Panc1 (cell line): Measurements from ENCODE around the gene GNE. TPM values are rescaled to one million over a fixed set of nuclear protein-coding genes. Genes with fewer than 3 reads are reported as not detected.
A peak's percentile ranks its signal among the peaks of the same experiment; 100 is the strongest.
"Not testable (repeated sequence)": the region's sequence is repeated elsewhere in the genome, so short reads cannot be mapped to it uniquely, and the experiment has no call there.

Experiments
- ATAC-seq: fragments of 200-7000 bp; cut with Tn5 transposase; 2 replicates; pipeline ENCODE4 v1.9.1; 2020; ENCODE audit warnings: mild to moderate bottlenecking, moderate library complexity
- Bru-seq: library from RNA; stranded (reverse); fragments of 400-500 nt; gene quantifications from one replicate; lab custom pipeline; 2021; lab: Mats Ljungman, UMichigan
- BruChase-seq, 2 experiments: library from RNA; stranded (reverse); fragments of 400-500 nt; gene quantifications; one replicate each; lab custom pipeline; 2021; lab: Mats Ljungman, UMichigan
- BruUV-seq: library from RNA; stranded (reverse); fragments of 400-500 nt; replicated peaks from 2 replicates; lab custom pipeline; 2021; lab: Mats Ljungman, UMichigan
- CTCF ChIA-PET: fragments of 300-600 bp; sonication (Branson Sonifier 250); formaldehyde crosslinking; loops from one replicate; lab custom pipeline; 2022; ENCODE audit warnings: antibody characterized with exemption; lab: Charles Lee
- POLR2A ChIA-PET: fragments of 300-600 bp; sonication (Branson Sonifier 250); formaldehyde crosslinking; loops from one replicate; lab custom pipeline; 2022; ENCODE audit warnings: antibody characterized with exemption; lab: Charles Lee
- DNase-seq: peaks from one replicate; pipeline ENCODE4 v3.0.0-alpha.2; 2010; ENCODE audit warnings: low read depth, low spot score
- H3K27ac ChIP-seq: 2 replicates; pipeline ENCODE4 v1.5.1; 2011; ENCODE audit warnings: mild to moderate bottlenecking, low read length, inconsistent platforms
- H3K27me3 ChIP-seq: fragments of 200-500 bp; sonication (Bioruptor generic); 2 replicates; pipeline ENCODE4 v1.6.0; 2014; ENCODE audit warnings: low read length, inconsistent platforms; ENCODE audit not compliant: control insufficient read depth, insufficient read depth
- H3K36me3 ChIP-seq: fragments of 200-500 bp; sonication (Bioruptor generic); 2 replicates; pipeline ENCODE4 v1.5.1; 2014; ENCODE audit warnings: inconsistent platforms, mild to moderate bottlenecking, low read length, moderate library complexity; ENCODE audit not compliant: control insufficient read depth, insufficient read depth
- H3K4me1 ChIP-seq: 2 replicates; pipeline ENCODE4 v1.5.1; 2011; ENCODE audit warnings: inconsistent platforms, mild to moderate bottlenecking, low read length, moderate library complexity; ENCODE audit not compliant: control insufficient read depth, insufficient read depth
- H3K4me3 ChIP-seq, 2 experiments: 2 replicates each; pipeline ENCODE4 v1.5.1; 2011 to 2012; ENCODE audit warnings: low read depth in 2 of 2, low read length in 2 of 2, mild to moderate bottlenecking in 2 of 2, inconsistent platforms in 1 of 2, moderate library complexity in 1 of 2
- H3K9me3 ChIP-seq: fragments of 200-500 bp; sonication (Bioruptor generic); 2 replicates; pipeline ENCODE4 v1.5.1; 2014; ENCODE audit warnings: low read depth, mild to moderate bottlenecking, inconsistent platforms, low read length, moderate library complexity; ENCODE audit not compliant: control insufficient read depth, insufficient read depth
- POLR2AphosphoS5 ChIP-seq: IDR thresholded peaks from 2 replicates; pipeline ENCODE4 v1.6.1; 2012; ENCODE audit warnings: mild to moderate bottlenecking, low read depth, low read length, moderate library complexity
- REST ChIP-seq, 2 experiments: IDR thresholded peaks; 2 replicates each; pipeline ENCODE4 v1.6.1; 2011 to 2012; ENCODE audit warnings: low read depth in 2 of 2, control low read depth in 1 of 2, low read length in 1 of 2, mild to moderate bottlenecking in 1 of 2, moderate library complexity in 1 of 2; ENCODE audit not compliant: insufficient read depth in 1 of 2
- SIN3A ChIP-seq: IDR thresholded peaks from 2 replicates; pipeline ENCODE4 v1.6.1; 2012; ENCODE audit warnings: low read depth, mild to moderate bottlenecking, low read length, moderate library complexity, borderline replicate concordance; ENCODE audit not compliant: insufficient read depth
- TCF7L2 ChIP-seq: IDR thresholded peaks from 2 replicates; pipeline ENCODE4 v1.6.1; 2011; ENCODE audit warnings: mild to moderate bottlenecking, low read depth, low read length, inconsistent platforms
- in situ Hi-C: cut with HindIII; loops from 2 replicates; pipeline ENCODE4 v1.10.0; 2016; ENCODE audit warnings: low sequenced_read_pairs, low pct_unique_long_range_greater_than_20kb
- intact Hi-C: fragments of 100-400 bp; cut with micrococcal nuclease; formaldehyde crosslinking; loops from one replicate; pipeline ENCODE4 v1.10.0; 2022; ENCODE audit not compliant: unreplicated experiment
- long read RNA-seq: library from polyadenylated mRNA; unstranded; transcript quantifications from one replicate; pipeline ENCODE4 v2.0.0, GENCODE V29; 2021; ENCODE audit not compliant: unreplicated experiment
- polyA plus RNA-seq: library from polyadenylated mRNA; unstranded; fragments of >200 nt; gene quantifications from one replicate; pipeline ENCODE4 v1.2.1, GENCODE V29; 2012; ENCODE audit warnings: missing spikeins; ENCODE audit not compliant: insufficient read length
- total RNA-seq: library from RNA; stranded (reverse); gene quantifications from one replicate; pipeline ENCODE4 v1.2.1, GENCODE V29; 2021; ENCODE audit not compliant: unreplicated experiment
- TF ChIP-seq, protein P1 (sequence below): fragments of 450-650 bp; IDR thresholded peaks from 2 replicates; pipeline ENCODE4 v1.5.1; 2017; ENCODE audit warnings: mild to moderate bottlenecking

Gene GNE
- total RNA-seq (107 TPM), Bru-seq, nascent RNA (percentile 94 among the genes with signal in this experiment), BruChase-seq, experiment 1, labeled RNA remaining after a 2-hour chase (percentile 96 among the genes with signal in this experiment), BruChase-seq, experiment 2, labeled RNA remaining after a 6-hour chase (percentile 92 among the genes with signal in this experiment)
- polyA plus RNA-seq = 67.0 TPM
- long read RNA-seq, full-length matches to known transcripts = 12 of 74 reads
- long read RNA-seq, partial matches to known transcripts = 7 of 74 reads
- long read RNA-seq, other reads (novel, unspliced or antisense) = 55 of 74 reads

GRCh38 chr9:36258208-36258995 lies at the start of gene GNE:
Gene GNE (minus strand): TSS chr9:36258448. CDS start chr9:36249355, 9,093 bp downstream.
- peak; percentile 89 for DNase-seq
- TF ChIP-seq REST (IDR thresholded peaks at IDR 0.05; ENCODE audit: insufficient read depth in 1 of 2, low read depth in 2 of 2, low read length in 1 of 2) = no peak
- peak; percentile 95 for TF ChIP-seq SIN3A
- TF ChIP-seq, protein P1, sequence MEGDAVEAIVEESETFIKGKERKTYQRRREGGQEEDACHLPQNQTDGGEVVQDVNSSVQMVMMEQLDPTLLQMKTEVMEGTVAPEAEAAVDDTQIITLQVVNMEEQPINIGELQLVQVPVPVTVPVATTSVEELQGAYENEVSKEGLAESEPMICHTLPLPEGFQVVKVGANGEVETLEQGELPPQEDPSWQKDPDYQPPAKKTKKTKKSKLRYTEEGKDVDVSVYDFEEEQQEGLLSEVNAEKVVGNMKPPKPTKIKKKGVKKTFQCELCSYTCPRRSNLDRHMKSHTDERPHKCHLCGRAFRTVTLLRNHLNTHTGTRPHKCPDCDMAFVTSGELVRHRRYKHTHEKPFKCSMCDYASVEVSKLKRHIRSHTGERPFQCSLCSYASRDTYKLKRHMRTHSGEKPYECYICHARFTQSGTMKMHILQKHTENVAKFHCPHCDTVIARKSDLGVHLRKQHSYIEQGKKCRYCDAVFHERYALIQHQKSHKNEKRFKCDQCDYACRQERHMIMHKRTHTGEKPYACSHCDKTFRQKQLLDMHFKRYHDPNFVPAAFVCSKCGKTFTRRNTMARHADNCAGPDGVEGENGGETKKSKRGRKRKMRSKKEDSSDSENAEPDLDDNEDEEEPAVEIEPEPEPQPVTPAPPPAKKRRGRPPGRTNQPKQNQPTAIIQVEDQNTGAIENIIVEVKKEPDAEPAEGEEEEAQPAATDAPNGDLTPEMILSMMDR = no peak
- peak; percentile 28; the same call in 1 of the 2 replicates for TF ChIP-seq TCF7L2
- TF ChIP-seq POLR2AphosphoS5 = peak; percentile 97
- ChIA-PET POLR2A (interaction anchor here (0.6 to 1.4 kb wide), 6 partner anchors 34 to 468 kb away, joined by 3 to 6 read pairs (median 4); partner anchors contain the start of gene RNF38), CTCF (interaction anchor here (0.6 to 1.2 kb wide), 3 partner anchors 36 to 70 kb away, joined by 4 to 6 read pairs (median 4); no protein-coding TSS in a partner anchor)
- Histone ChIP-seq H3K36me3 (no peaks in the 10 kb centered on the region), H3K4me1 (peaks cover 28% of the 10 kb centered on the region), H3K9me3 (no peaks in the 10 kb centered on the region), H3K27ac (peak within 1 kb of the TSS; percentile 98), H3K4me3 (peak within 1 kb of the TSS; percentile 62 to 63), H3K27me3 (no peaks in the 10 kb centered on the region)
- in situ Hi-C loops = no loop called here
- BruUV-seq = no TSS peak
- ATAC-seq = peak; percentile 96
- intact Hi-C loops = no loop called here

DNA sequence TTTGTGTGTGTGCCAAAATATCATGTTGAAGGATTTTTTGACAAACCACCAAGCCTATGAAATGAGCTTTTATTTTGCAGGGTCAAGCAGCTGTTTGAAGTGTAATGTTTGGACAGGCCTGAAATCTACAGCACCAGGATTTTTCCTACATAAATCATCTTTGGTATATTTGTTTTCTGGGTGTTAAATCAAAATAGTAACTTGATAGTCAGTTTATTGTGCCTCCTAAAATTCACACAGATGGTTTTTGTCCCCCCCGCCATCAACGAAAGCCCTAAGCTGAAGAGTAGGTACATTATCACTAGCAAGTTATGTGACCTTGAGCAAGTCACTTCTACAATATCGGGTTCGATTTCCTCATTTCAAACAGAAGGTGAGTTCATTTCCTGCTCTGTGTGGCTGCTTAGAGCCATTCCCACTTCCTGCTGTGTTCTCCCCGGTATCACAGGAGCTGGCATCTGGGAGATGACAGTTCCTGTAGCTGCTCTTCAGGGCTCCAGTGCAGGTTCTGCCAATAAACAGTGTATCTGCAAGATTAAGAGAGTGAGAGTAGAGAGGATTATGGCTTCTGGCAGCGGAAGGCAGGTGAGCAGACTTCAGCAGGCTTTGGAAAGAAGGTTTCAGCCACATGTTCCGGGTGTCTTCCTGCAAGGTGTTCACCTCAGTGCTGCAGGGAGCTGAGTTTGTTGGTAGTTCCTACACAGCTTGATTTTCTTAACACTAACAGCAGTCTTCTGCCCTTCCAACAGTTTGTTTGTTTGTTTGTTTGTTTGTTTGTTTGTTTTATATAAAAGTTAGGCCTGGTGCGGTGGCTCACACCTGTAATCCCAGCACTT lies 48.4 kb upstream of the GNE start:
- H3K27ac ChIP-seq = peak overlapping the region; percentile 80
- H3K36me3 ChIP-seq = no peaks in the 10 kb centered on the region
- no TSS peak for BruUV-seq
- H3K27me3 ChIP-seq = no peaks in the 10 kb centered on the region
- peak; percentile 73 for DNase-seq
- ChIA-PET POLR2A (interaction anchor here (0.6 kb wide), 1 partner anchor 104 kb away, joined by 6 read pairs; no protein-coding TSS in a partner anchor), CTCF (no interaction called here)
- H3K4me1 ChIP-seq = peaks cover 11% of the 10 kb centered on the region
- ATAC-seq = peak; percentile 87
- TF ChIP-seq TCF7L2 (peak; percentile 97), REST (IDR thresholded peaks at IDR 0.05; ENCODE audit: insufficient read depth in 1 of 2, low read depth in 2 of 2, low read length in 1 of 2) (no peak), POLR2AphosphoS5 (0 out of 2 replicates have a peak, but pooled peaks have one; percentile 39)
- no peaks in the 10 kb centered on the region for H3K9me3 ChIP-seq
- H3K4me3 ChIP-seq = no peak overlapping the region
- in situ Hi-C loops (no loop called here), intact Hi-C loops (no loop called here)

- not testable (repeated sequence) for ATAC-seq
- H3K27ac ChIP-seq = peak overlapping the region; percentile 45; the same call in 1 of the 2 replicates
Observed at GRCh38 chr9:36304366-36304765, 46.1 kb upstream of the GNE start.

More at GRCh38 chr9:36304366-36304765, 46.1 kb upstream of the GNE start:
- intact Hi-C loops, H3K36me3 ChIP-seq, DNase-seq, H3K27me3 ChIP-seq, in situ Hi-C loops, H3K4me3 ChIP-seq, POLR2A ChIA-PET, H3K9me3 ChIP-seq: not testable (repeated sequence)
- peaks cover 11% of the 10 kb centered on the region for H3K4me1 ChIP-seq
- CTCF ChIA-PET = interaction anchor here (0.7 kb wide), 1 partner anchor 250 kb away, joined by 6 read pairs; no protein-coding TSS in a partner anchor
- TSS peak; percentile 62 for BruUV-seq
